Activated T-cell treated with anti-CD3 and anti-CD28 coated beads, Interleukin-2, amount 50 U/mL, for 4 hours (primary cell): ENCODE data around the gene INSYN2A. TPM values are rescaled to one million over a fixed set of nuclear protein-coding genes. Genes with fewer than 3 reads are reported as not detected.

Experiments used
- ATAC-seq, 2 donors: fragments of 200-7000 bp; cut with Tn5 transposase; one replicate each; pipeline ENCODE4 v1.10.0; 2021
- DNase-seq: peaks from one replicate; pipeline ENCODE4 v3.0.0-alpha.2; 2020
- H3K27me3 Mint-ChIP-seq: one replicate; pipeline ENCODE4 v1.8.0; 2021; ENCODE audit warnings: low read depth, mixed read lengths
- H3K36me3 Mint-ChIP-seq: one replicate; pipeline ENCODE4 v1.8.0; 2022; ENCODE audit warnings: mixed read lengths; ENCODE audit not compliant: insufficient read depth
- H3K4me1 Mint-ChIP-seq: one replicate; pipeline ENCODE4 v1.8.0; 2021; ENCODE audit warnings: low read depth, mixed read lengths
- H3K4me3 Mint-ChIP-seq: one replicate; pipeline ENCODE4 v1.8.0; 2021; ENCODE audit warnings: mild to moderate bottlenecking, moderate library complexity, mixed read lengths
- H3K9me3 Mint-ChIP-seq: one replicate; pipeline ENCODE4 v1.8.0; 2021; ENCODE audit warnings: mixed read lengths
- total RNA-seq, 3 donors: library from RNA; stranded (reverse); gene quantifications; one replicate each; pipeline ENCODE4 v1.2.1, GENCODE V29; 2021

Gene INSYN2A
- total RNA-seq, result not detected

DNA sequence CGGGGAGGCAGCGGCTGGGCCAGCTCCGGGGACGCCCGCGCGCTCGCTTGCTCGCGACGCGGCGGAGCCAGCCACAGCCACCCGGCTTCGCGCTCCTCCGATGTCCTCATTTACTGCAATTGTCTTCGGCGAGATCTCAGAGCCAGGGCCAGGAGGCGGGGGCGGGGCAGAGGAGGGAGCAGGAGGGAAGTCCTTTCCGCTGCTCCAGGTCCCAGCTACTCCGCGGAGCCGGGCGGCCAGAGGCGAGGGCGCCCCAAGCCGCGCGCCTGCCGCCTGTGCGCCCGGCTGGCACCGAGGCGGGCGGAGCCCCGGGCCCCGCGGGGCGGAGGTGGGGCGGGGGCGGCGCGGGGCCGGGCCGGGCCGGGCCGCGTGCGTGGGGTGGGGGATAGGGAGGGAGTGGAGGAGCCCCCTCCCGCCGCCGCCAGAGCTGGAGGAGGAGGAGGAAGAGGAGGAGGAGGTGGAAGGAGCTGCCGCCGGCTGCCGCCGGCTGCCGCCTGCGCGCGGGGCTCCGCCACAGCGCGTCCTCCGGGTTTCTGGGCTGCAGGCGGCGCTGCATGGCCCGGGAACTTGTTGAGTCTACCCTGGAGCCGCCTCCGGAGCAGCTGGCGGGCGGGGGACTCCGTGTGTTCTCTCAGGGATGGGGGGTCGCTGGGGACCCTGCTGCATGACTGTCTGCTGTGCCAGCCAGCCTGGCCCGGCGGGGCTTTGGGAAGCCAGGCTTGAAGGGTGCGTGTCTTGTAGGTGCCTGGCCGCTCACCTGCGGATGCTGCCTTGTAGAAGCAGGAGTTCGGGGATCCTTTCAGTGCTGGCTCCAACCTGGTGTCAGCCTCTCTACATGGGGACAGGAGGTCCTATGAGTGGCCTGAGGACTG lies at the start of gene INSYN2A:
TSS of gene INSYN2A (minus strand) at position 310 of the 872 bp plus-strand sequence. CDS start 20,196 bp downstream, outside the sequence.
- no peak for ATAC-seq
- DNase-seq, result no peak
- Mint-ChIP-seq H3K4me1 (peaks cover 2% of the 10 kb centered on the region), H3K4me3 (no peak within 1 kb of the TSS), H3K27me3 (peaks cover 29% of the 10 kb centered on the region), H3K9me3 (no peaks in the 10 kb centered on the region), H3K36me3 (no peaks in the 10 kb centered on the region)

GRCh38 chr10:127245456-127245855 lies 49.1 kb upstream of the INSYN2A start:
- Mint-ChIP-seq H3K36me3 (no peaks in the 10 kb centered on the region), H3K4me1 (no peaks in the 10 kb centered on the region), H3K4me3 (no peak overlapping the region), H3K9me3 (no peaks in the 10 kb centered on the region), H3K27me3 (no peaks in the 10 kb centered on the region)
- DNase-seq (no peak), ATAC-seq (no peak)

DNA sequence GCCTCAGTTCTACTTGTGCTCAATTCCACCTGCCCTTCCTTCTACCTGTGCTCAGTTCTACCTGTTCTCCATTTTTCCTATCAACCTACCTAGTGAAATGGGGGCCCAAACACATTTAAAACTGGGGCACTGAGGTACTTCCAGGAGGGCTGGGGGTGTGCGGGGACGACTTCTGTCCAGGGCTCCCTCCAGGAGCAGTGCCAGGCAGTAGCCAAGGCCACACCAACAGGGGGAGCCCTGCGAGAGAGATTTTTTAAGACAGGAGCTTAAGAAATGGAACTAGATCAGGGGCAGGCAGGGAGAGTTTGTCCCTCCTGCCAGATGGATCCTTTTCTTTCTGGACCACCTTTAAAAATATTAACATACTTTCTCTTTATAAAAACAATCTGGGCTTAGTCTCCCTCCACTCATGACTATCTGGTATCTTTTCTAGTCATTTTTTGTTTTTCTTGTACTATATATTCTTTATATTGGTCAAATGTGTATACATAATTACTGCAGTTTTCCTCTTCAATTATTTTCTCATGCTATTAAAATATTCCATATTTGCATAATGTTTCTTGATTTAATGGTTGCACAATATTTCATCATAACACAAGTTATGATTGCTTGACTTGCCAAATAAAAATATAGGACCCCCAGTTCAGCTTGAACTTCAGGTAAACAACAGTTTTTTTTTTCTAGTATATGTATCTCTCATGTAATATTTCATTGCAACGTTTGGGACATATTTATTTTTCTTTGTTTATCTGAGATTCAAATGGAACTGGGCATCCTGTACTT lies 47.3 kb upstream of the INSYN2A start:
- Mint-ChIP-seq H3K4me3 (no peak overlapping the region), H3K9me3 (no peaks in the 10 kb centered on the region), H3K4me1 (no peaks in the 10 kb centered on the region), H3K27me3 (no peaks in the 10 kb centered on the region), H3K36me3 (no peaks in the 10 kb centered on the region)
- ATAC-seq (no peak), DNase-seq (no peak)

DNA sequence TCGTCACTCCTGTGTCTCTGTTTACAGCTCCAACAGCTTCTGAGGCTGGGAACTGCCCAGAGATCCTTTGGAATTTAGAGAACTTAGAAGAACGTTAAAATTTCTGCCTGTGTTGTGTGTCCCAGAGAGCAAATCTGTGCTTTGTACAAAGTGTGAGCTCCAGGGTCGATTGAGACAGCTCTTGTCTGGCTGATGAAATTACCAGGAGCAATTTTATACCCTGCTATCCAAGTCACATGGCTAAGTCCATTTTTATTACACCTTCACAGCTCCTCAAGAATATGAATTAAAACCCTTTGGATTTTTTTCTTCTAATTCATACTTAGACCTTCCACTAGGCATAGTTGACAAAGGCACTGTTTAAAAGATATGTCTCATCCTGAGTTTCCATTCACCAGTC lies 46.5 kb upstream of the INSYN2A start:
- ATAC-seq, result no peak
- no peaks in the 10 kb centered on the region for H3K9me3 Mint-ChIP-seq

GRCh38 chr10:127236266-127236665 lies 39.9 kb upstream of the INSYN2A start:
- H3K4me1 Mint-ChIP-seq, result no peaks in the 10 kb centered on the region
- ATAC-seq (no peak), DNase-seq (no peak)
- H3K4me3 Mint-ChIP-seq, result no peak overlapping the region
- no peaks in the 10 kb centered on the region for H3K27me3 Mint-ChIP-seq
- H3K9me3 Mint-ChIP-seq, result no peaks in the 10 kb centered on the region
- H3K36me3 Mint-ChIP-seq, result no peaks in the 10 kb centered on the region

More for the DNA sequence above, 46.5 kb upstream of the INSYN2A start:
- Mint-ChIP-seq H3K36me3 (no peaks in the 10 kb centered on the region), H3K4me1 (no peaks in the 10 kb centered on the region), H3K27me3 (no peaks in the 10 kb centered on the region), H3K4me3 (no peak overlapping the region)
- no peak for DNase-seq

- Mint-ChIP-seq H3K36me3 (no peaks in the 10 kb centered on the region), H3K4me3 (no peak overlapping the region), H3K27me3 (no peaks in the 10 kb centered on the region), H3K4me1 (no peaks in the 10 kb centered on the region), H3K9me3 (no peaks in the 10 kb centered on the region)
- ATAC-seq, result no peak
- DNase-seq, result no peak
Measured at GRCh38 chr10:127234306-127234800, 38.0 kb upstream of the INSYN2A start.

DNA sequence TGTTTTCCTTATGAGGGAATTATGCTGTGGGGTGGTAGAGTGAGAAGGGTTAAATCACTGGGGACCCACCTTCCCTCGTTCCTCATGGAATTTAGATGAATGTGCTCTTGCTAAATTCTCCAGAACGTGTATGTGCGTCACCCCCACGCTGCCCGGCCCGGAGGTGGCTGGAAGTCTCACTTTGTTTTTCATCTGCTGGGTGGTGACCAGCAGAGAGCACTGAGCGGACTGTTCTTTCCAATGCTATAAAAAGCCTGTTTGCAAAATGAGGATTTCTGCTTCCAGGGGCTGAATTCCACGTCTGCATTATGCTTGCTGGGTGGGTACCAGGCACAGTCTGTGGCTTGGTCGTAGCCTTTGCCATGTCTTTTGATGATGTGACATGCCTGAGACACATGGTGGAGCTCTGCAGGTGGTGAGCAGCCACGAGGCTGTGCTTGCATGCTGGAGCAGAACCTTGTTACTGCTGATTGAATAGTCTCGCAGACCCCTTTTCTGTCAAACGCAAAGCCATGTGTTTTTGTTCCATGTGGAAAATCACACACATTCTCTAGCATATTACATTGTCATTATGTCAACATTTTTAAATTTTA lies 31.9 kb upstream of the INSYN2A start:
- H3K4me3 Mint-ChIP-seq, result no peak overlapping the region
- H3K27me3 Mint-ChIP-seq, result no peaks in the 10 kb centered on the region
- ATAC-seq, result no peak
- no peaks in the 10 kb centered on the region for H3K36me3 Mint-ChIP-seq
- H3K4me1 Mint-ChIP-seq, result no peaks in the 10 kb centered on the region
- H3K9me3 Mint-ChIP-seq, result no peaks in the 10 kb centered on the region
- DNase-seq, result no peak

- peaks cover 2% of the 10 kb centered on the region for H3K27me3 Mint-ChIP-seq
- no peak overlapping the region for H3K4me3 Mint-ChIP-seq
- DNase-seq (no peak), ATAC-seq (no peak)
- no peaks in the 10 kb centered on the region for H3K36me3 Mint-ChIP-seq
- no peaks in the 10 kb centered on the region for H3K9me3 Mint-ChIP-seq
- H3K4me1 Mint-ChIP-seq, result no peaks in the 10 kb centered on the region
Measured at GRCh38 chr10:127227663-127228062, 31.3 kb upstream of the INSYN2A start.

- no peak for DNase-seq
- Mint-ChIP-seq H3K4me1 (no peaks in the 10 kb centered on the region), H3K9me3 (no peaks in the 10 kb centered on the region), H3K27me3 (peaks cover 4% of the 10 kb centered on the region), H3K4me3 (no peak overlapping the region), H3K36me3 (no peaks in the 10 kb centered on the region)
- no peak for ATAC-seq
Measured at GRCh38 chr10:127227027-127227426, 30.6 kb upstream of the INSYN2A start.

- ATAC-seq (no peak), DNase-seq (no peak)
- H3K36me3 Mint-ChIP-seq, result no peaks in the 10 kb centered on the region
- H3K27me3 Mint-ChIP-seq, result peaks cover 4% of the 10 kb centered on the region
- peaks cover 3% of the 10 kb centered on the region for H3K9me3 Mint-ChIP-seq
- no peak overlapping the region for H3K4me3 Mint-ChIP-seq
- no peaks in the 10 kb centered on the region for H3K4me1 Mint-ChIP-seq
Measured at GRCh38 chr10:127221281-127221680, 24.9 kb upstream of the INSYN2A start.

DNA sequence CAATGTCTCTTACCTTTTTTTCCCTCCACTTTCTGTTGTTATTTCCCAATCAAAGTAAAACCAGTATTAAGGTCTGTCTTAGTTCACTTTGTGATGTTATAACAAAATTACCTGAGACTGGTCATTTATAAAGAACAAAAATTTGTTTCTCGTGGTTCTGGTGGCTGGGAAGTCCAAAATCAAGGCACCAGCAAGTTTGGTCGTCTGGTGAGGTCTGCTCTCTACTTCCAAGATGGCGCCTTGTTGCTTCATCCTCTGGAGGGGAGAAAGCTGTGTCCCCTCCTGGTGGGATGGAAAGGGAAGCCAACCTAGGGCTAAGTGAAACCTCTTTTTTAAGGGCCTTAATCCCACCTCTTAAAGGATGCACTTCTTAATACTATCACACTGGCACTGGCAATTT lies 22.3 kb upstream of the INSYN2A start:
- H3K4me1 Mint-ChIP-seq, result no peaks in the 10 kb centered on the region
- no peak for ATAC-seq
- no peak for DNase-seq

GRCh38 chr10:127216786-127217185 lies 20.4 kb upstream of the INSYN2A start:
- H3K36me3 Mint-ChIP-seq, result no peaks in the 10 kb centered on the region
- no peak overlapping the region for H3K4me3 Mint-ChIP-seq
- no peaks in the 10 kb centered on the region for H3K4me1 Mint-ChIP-seq
- ATAC-seq (no peak), DNase-seq (no peak)
- peaks cover 3% of the 10 kb centered on the region for H3K9me3 Mint-ChIP-seq
- peaks cover 3% of the 10 kb centered on the region for H3K27me3 Mint-ChIP-seq

More for the DNA sequence above, 22.3 kb upstream of the INSYN2A start:
- no peaks in the 10 kb centered on the region for H3K36me3 Mint-ChIP-seq
- peaks cover 3% of the 10 kb centered on the region for H3K9me3 Mint-ChIP-seq
- H3K4me3 Mint-ChIP-seq, result no peak overlapping the region
- H3K27me3 Mint-ChIP-seq, result peaks cover 8% of the 10 kb centered on the region

- Mint-ChIP-seq H3K27me3 (peaks cover 3% of the 10 kb centered on the region), H3K4me1 (no peaks in the 10 kb centered on the region), H3K9me3 (peaks cover 3% of the 10 kb centered on the region), H3K36me3 (no peaks in the 10 kb centered on the region), H3K4me3 (no peak overlapping the region)
- DNase-seq (no peak), ATAC-seq (no peak)
Measured at GRCh38 chr10:127216274-127216673, 19.9 kb upstream of the INSYN2A start.

- Mint-ChIP-seq H3K36me3 (no peaks in the 10 kb centered on the region), H3K4me1 (no peaks in the 10 kb centered on the region), H3K4me3 (no peak overlapping the region), H3K27me3 (peaks cover 3% of the 10 kb centered on the region), H3K9me3 (peaks cover 3% of the 10 kb centered on the region)
- ATAC-seq (no peak), DNase-seq (no peak)
Measured at GRCh38 chr10:127215866-127216265, 19.5 kb upstream of the INSYN2A start.
